ENCODE results near the gene PIBF1.
A peak's percentile ranks its signal among the peaks of the same experiment; 100 is the strongest.
"Not testable (repeated sequence)": the region's sequence is repeated elsewhere in the genome, so short reads cannot be mapped to it uniquely, and the experiment has no call there.

Gene PIBF1

DNA sequence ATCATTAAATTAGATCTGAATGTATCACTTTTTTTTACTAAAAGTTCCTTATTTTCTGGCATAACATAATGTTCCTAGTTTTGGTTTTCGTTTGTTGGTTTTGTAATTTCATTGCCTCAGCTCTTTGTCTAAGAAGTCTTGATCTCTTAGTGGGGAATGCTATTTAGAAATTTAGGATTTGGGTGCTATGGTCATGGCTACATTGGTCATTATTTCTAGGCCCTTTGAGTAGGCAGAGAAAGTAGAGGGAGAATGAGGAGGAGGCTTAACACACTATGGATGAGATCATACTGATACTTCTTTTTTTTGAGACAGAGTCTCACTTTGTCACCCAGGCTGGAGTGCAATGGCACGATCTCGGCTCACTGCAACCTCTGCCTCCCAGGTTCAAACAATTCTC is 41.8 kb downstream of the PIBF1 start:
- no peak for DNase-seq

GRCh38 chr13:72834601-72835000 is 52.7 kb downstream of the PIBF1 start:
- no peak for DNase-seq

- DNase-seq: no peak
These were observed 58.0 kb downstream of the PIBF1 start for GRCh38 chr13:72839831-72840426.

- DNase-seq: no peak
These were observed 61.1 kb downstream of the PIBF1 start for GRCh38 chr13:72842991-72843390.

DNA sequence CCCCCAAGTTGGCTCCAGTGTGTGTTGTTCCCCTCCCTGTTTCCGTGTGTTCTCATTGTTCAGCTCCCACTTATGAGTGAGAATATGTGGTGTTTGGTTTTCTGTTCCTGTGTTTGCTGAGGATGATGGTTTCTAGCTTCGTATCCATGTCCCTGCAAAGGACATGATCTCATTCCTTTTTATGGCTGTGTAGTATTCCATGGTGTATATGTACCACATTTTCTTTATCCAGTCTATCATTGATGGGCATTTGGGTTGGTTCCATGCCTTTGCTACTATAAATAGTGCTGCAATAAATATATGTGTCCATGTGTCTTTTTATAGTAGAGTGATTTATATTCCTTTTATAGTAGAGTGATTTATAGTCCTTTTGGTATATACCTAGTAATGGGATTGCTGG is 63.2 kb downstream of the PIBF1 start:
- not testable (repeated sequence) for DNase-seq

DNA sequence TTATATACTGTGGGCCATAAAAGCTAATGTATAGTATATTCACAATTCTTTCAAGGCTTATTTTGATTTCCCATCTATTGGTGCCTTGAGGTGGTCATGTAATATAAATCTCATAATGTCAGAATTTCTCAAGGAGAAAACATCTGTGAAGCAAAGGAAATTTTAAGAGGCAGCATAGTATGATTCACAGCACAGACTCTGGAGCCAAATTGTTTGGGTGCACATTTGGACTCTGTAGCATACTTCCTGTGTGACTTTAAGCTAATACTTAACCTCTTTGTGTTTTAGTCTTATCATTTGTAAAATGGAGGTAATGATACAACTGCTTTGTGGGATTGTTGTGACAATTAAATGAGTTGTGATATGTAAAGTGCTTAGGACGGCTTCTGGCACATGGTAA is 67.6 kb downstream of the PIBF1 start:
- DNase-seq: no peak

DNA sequence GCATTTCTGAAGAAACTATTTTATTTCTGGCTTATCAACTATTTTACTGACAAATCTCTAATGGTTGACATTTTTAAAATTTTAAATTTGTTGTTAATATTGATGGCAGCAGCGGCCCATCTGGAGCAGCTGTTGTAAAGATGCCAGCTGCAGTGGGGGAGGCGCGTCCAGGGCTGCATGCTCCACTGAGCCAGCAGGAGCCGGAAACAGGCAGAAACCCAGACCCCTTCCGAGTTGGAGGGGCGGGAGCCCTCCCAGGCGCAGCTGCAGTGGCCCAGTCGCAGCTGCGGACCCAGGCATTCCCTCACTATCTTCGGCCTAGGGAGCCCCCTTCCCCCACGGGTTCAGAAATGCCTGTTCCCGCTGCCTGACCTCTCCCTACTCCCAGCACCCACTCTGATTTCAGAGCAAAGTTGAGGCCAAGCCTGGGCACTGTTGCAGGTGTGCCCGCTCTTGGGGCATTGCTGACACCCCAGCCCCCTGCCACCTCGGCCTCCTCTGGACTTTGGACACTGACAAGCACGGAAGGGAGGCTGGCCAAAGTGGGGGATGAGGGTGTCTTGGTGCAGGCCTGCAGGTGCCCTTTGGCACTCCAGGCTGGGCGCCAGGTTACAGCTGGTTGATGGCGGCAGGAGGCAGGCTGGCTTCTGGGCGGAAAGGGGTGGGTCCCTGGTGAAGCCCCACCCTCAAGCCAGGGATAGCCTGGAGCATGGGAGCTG is 69.2 kb downstream of the PIBF1 start:
- DNase-seq: no peak

GRCh38 chr13:72851678-72852014 is 69.7 kb downstream of the PIBF1 start:
- no peak for DNase-seq

- no peak for DNase-seq
These were observed 70.3 kb downstream of the PIBF1 start for GRCh38 chr13:72852207-72852606.

GRCh38 chr13:72853000-72853399 is 71.1 kb downstream of the PIBF1 start:
- DNase-seq: no peak

DNA sequence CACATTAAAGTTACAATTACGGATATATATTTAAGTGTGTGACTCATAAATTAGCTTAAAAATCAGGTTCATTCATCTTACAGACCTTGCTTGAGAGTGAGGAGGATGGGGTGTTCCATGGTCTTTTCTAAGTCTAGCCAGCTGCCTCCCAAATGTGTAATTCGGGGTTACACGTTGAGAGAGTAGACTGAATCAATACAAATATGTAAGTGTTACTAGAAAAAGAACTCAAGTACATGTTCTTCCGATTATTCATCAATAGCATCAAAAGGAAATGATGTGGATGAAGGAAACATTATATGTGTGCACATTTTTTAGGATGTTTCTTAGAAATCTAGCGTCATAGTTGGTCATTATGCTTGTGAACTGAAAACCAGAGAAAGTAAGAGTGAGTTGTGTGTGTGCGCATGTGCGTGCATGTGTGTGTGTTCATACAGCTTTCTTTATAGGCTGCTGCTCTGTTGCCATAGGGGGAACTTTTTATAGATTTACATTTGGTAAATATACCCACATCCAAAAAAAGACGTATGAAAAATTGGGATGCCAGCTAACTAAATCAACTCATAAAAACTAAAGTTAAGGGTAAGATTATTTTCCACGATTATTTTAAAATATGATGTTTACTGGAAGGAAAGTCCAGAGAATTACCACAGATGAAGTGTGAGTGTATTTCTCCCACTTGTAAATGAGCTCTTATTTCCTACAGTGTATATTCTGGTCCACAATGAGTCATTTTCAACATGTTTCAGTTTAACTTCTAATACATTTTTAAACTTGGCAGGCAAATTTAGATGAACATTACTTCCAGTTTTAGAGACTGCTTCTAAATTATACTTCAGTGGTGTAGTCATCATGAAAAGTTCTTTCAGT is 82.4 kb downstream of the PIBF1 start:
- peak; percentile 65 for DNase-seq

DNA sequence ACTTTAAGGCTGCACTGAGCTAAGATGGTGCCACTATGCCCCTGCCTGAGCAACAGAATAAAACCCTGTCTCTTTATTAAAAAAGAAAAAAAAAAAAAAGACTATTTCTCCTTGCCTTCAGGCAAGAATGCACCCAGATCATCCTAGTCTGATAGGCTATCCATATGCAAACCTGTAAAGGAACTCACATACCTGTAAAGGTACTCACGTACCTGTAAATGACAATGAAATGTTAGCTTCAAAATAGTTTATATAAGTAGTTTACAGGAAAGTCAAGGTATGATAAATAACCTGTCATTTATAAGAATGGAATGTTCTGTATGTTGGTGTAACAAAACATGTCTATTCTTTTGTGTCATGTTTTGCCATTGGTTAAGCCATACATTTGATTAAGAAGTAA is 86.3 kb downstream of the PIBF1 start:
- DNase-seq: no peak

DNA sequence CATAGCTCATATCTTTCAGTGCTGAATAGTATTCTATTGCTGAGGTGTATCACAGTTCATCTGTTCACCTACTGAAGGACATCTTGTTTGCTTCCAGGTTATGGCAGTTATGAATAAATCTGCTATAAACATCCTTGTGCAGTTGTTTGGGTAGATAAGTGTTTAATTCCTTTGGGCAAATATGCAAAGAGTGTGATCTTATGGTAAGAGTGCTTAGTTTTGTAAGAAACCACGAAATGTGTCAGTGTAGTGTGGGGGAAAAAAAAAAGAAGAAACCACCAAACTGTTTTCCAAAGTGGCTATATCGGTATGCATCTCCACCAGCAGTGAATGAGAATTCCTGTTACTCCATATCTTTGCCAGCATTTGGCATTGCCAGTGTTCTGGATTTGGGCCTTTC is 93.3 kb downstream of the PIBF1 start:
- no peak for DNase-seq

GRCh38 chr13:72884101-72884500 is 102.2 kb downstream of the PIBF1 start:
- no peak for DNase-seq

GRCh38 chr13:72886272-72887067 is 104.5 kb downstream of the PIBF1 start:
- DNase-seq: no peak

- no peak for DNase-seq
These were observed 107.6 kb downstream of the PIBF1 start for GRCh38 chr13:72889495-72889894.

DNA sequence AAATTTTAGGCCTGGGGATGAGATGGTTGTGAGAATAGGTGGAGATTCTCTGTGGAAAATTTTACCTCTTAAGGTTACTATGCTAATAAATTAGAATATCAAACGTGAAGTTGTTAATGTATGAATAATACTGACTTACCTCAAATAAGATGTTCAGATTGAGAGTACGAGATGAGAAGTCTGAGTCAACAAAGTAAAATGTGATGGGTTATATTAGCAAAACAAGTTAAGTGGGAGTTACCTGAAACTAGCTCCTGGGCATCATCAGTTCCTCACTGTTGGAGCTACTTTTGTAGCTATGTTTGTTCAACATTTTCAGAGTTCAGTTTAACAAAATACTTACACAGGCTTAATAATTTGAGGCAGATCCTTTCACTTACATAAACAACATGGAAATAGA is 108.6 kb downstream of the PIBF1 start:
- no peak for DNase-seq

DNA sequence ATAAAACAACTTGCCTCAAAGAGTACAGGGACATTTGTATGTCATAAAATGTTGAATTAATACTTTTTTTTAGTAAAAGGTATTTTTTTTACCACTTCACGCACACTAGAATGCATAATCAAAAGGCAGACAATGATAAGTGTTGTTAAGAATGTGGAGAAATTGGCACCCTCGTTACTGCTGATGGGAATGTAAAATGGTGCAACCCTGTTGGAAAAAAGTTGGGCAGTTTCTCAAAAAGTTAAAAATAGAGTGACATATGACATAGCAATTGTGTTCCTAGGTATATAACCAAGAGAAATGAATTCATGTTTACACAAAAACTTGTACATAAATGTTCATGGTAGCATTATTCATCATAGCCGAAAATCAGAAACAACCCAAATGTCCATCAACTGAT is 109.5 kb downstream of the PIBF1 start:
- DNase-seq: no peak

DNA sequence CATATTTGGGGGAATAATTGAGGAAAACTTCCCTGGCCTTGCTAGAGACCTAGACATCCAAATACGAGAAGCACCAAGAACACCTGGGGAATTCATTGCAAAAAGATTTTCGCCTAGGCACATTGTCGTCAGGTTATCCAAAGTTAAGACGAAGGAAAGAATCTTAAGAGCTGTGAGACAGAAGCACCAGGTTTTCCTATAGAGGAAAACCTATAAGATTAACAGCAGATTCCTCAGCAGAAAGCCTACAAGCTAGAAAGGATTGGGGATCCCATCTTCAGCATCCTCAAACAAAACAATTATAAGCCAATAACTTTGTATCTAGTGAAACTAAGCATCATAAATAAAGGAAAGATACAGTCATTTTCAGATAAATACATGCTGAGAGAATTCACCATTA is 114.9 kb downstream of the PIBF1 start:
- DNase-seq: no peak

DNA sequence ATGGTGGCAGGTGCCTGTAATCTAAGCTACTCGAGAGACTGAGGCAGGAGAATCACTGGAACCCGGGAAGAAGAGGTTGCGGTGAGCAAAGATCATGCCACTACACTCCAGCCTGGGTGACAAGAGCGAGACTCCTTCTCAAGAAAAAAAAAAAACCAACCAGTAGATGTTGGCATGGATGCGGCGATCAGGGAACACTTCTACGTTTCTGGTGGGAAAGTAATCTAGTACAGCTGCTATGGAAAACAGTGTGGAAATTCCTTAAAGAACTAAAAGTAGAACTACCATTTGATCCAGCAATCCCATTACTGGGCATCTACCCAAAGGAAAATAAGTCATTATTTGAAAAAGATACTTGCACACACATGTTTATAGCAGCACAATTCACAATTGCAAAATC is 119.6 kb downstream of the PIBF1 start:
- not testable (repeated sequence) for DNase-seq

GRCh38 chr13:72908416-72908815 is 126.5 kb downstream of the PIBF1 start:
- DNase-seq: no peak

- no peak for DNase-seq
These were observed 130.0 kb downstream of the PIBF1 start for GRCh38 chr13:72911981-72912380.

GRCh38 chr13:72920097-72920496 is 138.2 kb downstream of the PIBF1 start:
- DNase-seq: no peak

All from left hindlimb (tissue), 1 donor.